ENCODE measurements around the gene DYNLL1. TPM values are rescaled to one million over a fixed set of nuclear protein-coding genes. Genes with fewer than 3 reads are reported as not detected.

The DYNLL1 gene
- total and polyA plus RNA-seq, 2 of the 13 experiments (the other 11 are each of a cell fraction or from before 2014, with no cell fraction given): 271 to 294 TPM

- TF ChIP-seq ATF3 (CRISPR knock-in tag; IDR thresholded peaks at IDR 0.05): no peak; the same call in 1 of the 2 replicates
- TF ChIP-seq RELA (CRISPR knock-in tag; IDR thresholded peaks at IDR 0.05): no peak
- TF ChIP-seq PITX1 (CRISPR knock-in tag; IDR thresholded peaks at IDR 0.05): peak; percentile 35
- no peak for TF ChIP-seq NR3C1 (CRISPR knock-in tag; IDR thresholded peaks at IDR 0.05)
- TF ChIP-seq ZNF572 (CRISPR knock-in tag; IDR thresholded peaks at IDR 0.05): no peak; the same call in 1 of the 2 replicates
- TF ChIP-seq BRCA1 (CRISPR knock-in tag; IDR thresholded peaks at IDR 0.05): no peak
- TF ChIP-seq ZNF75D (CRISPR knock-in tag; IDR thresholded peaks at IDR 0.05; ENCODE audit: borderline replicate concordance): no peak
- TF ChIP-seq ZBTB10 (CRISPR knock-in tag; IDR thresholded peaks at IDR 0.05; ENCODE audit: borderline replicate concordance): no peak
- no peak for TF ChIP-seq ZNF569 (CRISPR knock-in tag; IDR thresholded peaks at IDR 0.05; ENCODE audit: borderline replicate concordance)
- TF ChIP-seq PLSCR1 (CRISPR knock-in tag; IDR thresholded peaks at IDR 0.05; ENCODE audit: borderline replicate concordance): no peak
- no peak for TF ChIP-seq MTA1 (CRISPR knock-in tag; IDR thresholded peaks at IDR 0.05; ENCODE audit: borderline replicate concordance)
- peak; percentile 36 for TF ChIP-seq BHLHE40 (IDR thresholded peaks at IDR 0.05; ENCODE audit: low read length)
- peak; percentile 27; the same call in 1 of the 2 replicates for TF ChIP-seq ZNF747 (CRISPR knock-in tag; IDR thresholded peaks at IDR 0.05; ENCODE audit: borderline replicate concordance)
- peak; percentile 35; the same call in 1 of the 2 replicates for TF ChIP-seq SNAPC4 (CRISPR knock-in tag; IDR thresholded peaks at IDR 0.05)
- no peak for TF ChIP-seq ZNF879 (CRISPR knock-in tag; IDR thresholded peaks at IDR 0.05)
- no peak for TF ChIP-seq HMG20B (CRISPR knock-in tag; conservative IDR thresholded peaks at IDR 0.05)
- peak; percentile 92 for TF ChIP-seq ZNF580 (CRISPR knock-in tag; IDR thresholded peaks at IDR 0.05; ENCODE audit: borderline replicate concordance, low read depth)
- peak; percentile 69; the same call in 1 of the 2 replicates for TF ChIP-seq MEIS2 (CRISPR knock-in tag; IDR thresholded peaks at IDR 0.05)
- TF ChIP-seq REL (CRISPR knock-in tag; conservative IDR thresholded peaks at IDR 0.05): no peak
Measured at GRCh38 chr12:120469450-120470149, 26.3 kb upstream of the DYNLL1 start, which contains the start of gene SRSF9 (continued).
